MM.1S (cell line): ENCODE results near the gene OGFOD3.

Source experiments
- DNase-seq: peaks from one replicate; pipeline ENCODE4 v3.0.0-alpha.2; 2015
- H2AFZ ChIP-seq: fragments of 300-600 bp; sonication (generic); 2 replicates; pipeline ENCODE4 v1.6.0; 2016; ENCODE audit warnings: antibody characterized with exemption, low read length
- H3F3A ChIP-seq: fragments of 300-600 bp; sonication (generic); 2 replicates; pipeline ENCODE4 v1.6.1; 2016; ENCODE audit warnings: mild to moderate bottlenecking, antibody characterized with exemption, low read length, moderate library complexity, mixed read lengths; ENCODE audit not compliant: insufficient read depth
- H3K27ac ChIP-seq: fragments of 300-600 bp; sonication (generic); 2 replicates; pipeline ENCODE4 v1.5.1; 2016; ENCODE audit warnings: mild to moderate bottlenecking, low read length
- H3K27me3 ChIP-seq: fragments of 300-600 bp; sonication (generic); replicated peaks from 2 replicates; pipeline ENCODE4 v1.6.0; 2016; ENCODE audit warnings: low read length; ENCODE audit not compliant: insufficient read depth
- H3K36me3 ChIP-seq: fragments of 300-600 bp; sonication (generic); replicated peaks from 2 replicates; pipeline ENCODE4 v1.6.1; 2016; ENCODE audit warnings: mild to moderate bottlenecking, low read length, mixed read lengths; ENCODE audit not compliant: insufficient read depth
- H3K4me1 ChIP-seq: fragments of 300-600 bp; sonication (generic); 2 replicates; pipeline ENCODE4 v1.6.1; 2016; ENCODE audit warnings: low read length, mixed read lengths
- H3K4me2 ChIP-seq: fragments of 300-600 bp; sonication (generic); 2 replicates; pipeline ENCODE4 v1.6.0; 2016; ENCODE audit warnings: low read depth, low read length
- H3K4me3 ChIP-seq: fragments of 300-600 bp; sonication (generic); 2 replicates; pipeline ENCODE4 v1.5.1; 2016; ENCODE audit warnings: low read length, mixed read lengths
- H3K79me2 ChIP-seq: fragments of 300-600 bp; sonication (generic); 2 replicates; pipeline ENCODE4 v1.6.1; 2016; ENCODE audit warnings: mixed run types, low read length, mixed read lengths
- H3K9ac ChIP-seq: fragments of 300-600 bp; sonication (generic); 2 replicates; pipeline ENCODE4 v1.6.1; 2016; ENCODE audit warnings: low read length, mixed read lengths
- H3K9me2 ChIP-seq: fragments of 300-600 bp; sonication (generic); replicated peaks from 2 replicates; pipeline ENCODE4 v1.6.1; 2016; ENCODE audit warnings: mild to moderate bottlenecking, low read length, mixed read lengths; ENCODE audit not compliant: insufficient read depth
- H3K9me3 ChIP-seq: fragments of 300-600 bp; sonication (generic); replicated peaks from 2 replicates; pipeline ENCODE4 v1.6.1; 2016; ENCODE audit warnings: mild to moderate bottlenecking, low read length, mixed read lengths; ENCODE audit not compliant: insufficient read depth
- H4K20me1 ChIP-seq: fragments of 300-600 bp; sonication (generic); 2 replicates; pipeline ENCODE4 v1.6.1; 2016; ENCODE audit warnings: mild to moderate bottlenecking, low read length, moderate library complexity, mixed read lengths; ENCODE audit not compliant: insufficient read depth
- EZH2 ChIP-seq: fragments of 300-600 bp; sonication (generic); optimal IDR thresholded peaks from 2 replicates; pipeline ENCODE3; 2017; ENCODE audit warnings: low read depth, mild to moderate bottlenecking, antibody characterized with exemption, low read length, mixed read lengths
- EZH2phosphoT487 ChIP-seq: fragments of 300-600 bp; sonication (generic); IDR thresholded peaks from 2 replicates; pipeline ENCODE4 v1.6.1; 2018; ENCODE audit warnings: antibody characterized with exemption, low read length
- TF ChIP-seq, protein P1 (sequence below): fragments of 300-600 bp; sonication (generic); IDR thresholded peaks from 2 replicates; pipeline ENCODE4 v1.5.1; 2016; ENCODE audit warnings: antibody characterized with exemption, low read length, mixed read lengths

Gene OGFOD3

DNA sequence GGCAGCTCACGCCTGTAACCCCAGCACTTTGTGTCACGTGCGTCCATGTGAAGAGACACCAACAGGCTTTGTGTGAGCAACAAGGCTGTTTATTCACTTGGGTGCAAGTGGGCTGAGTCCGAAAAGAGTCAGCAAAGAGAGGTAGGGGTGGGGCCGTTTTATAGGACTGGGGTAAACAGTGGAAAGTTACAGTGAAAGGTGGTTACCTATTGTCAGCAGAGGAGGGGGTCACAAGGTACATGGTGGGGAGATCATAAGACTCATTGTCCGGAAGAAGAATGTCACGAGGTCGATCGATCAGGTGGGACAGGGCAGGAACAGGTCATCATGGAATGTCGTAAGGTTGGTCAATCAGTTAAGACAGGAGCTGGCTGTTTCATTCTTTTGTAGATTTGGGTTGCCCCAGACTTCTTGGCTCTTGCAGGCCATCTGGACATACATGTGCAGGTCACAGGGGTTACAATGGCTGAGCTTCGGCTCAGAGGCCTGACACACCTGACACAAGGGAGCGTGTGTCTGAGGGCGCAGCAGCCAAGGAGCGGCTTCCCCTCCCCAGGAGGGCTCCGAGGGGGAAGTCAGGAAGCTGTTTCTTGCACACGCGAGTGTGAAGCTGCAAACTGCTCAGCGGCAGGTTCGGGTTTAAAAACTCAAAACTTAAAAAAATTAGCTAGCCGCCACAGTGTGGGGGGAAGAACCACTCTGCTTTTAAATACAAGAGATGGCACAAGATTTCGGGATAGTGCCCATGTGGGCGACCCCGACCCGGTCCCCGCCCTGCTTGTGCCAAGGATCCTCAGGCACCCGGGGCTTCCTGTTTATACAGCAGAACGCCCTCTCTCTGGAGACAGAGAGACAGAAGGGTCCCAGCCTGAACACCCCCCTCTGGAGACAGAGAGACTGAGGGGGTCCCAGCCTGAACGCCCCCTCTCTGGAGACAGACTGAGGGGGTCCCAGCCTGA is 71.8 kb downstream of the OGFOD3 start:
- no peaks in the 10 kb centered on the region for H3K27me3 ChIP-seq
- no peak overlapping the region for H3K4me3 ChIP-seq
- peaks cover 17% of the 10 kb centered on the region for H3K4me1 ChIP-seq
- peaks cover 22% of the 10 kb centered on the region for H3F3A ChIP-seq
- no peak overlapping the region for H3K4me2 ChIP-seq
- no peak for DNase-seq
- H2AFZ ChIP-seq, result no peak overlapping the region
- H3K9ac ChIP-seq, result no peak overlapping the region
- no peaks in the 10 kb centered on the region for H3K9me3 ChIP-seq
- no peaks in the 10 kb centered on the region for H3K9me2 ChIP-seq
- TF ChIP-seq, protein P1, sequence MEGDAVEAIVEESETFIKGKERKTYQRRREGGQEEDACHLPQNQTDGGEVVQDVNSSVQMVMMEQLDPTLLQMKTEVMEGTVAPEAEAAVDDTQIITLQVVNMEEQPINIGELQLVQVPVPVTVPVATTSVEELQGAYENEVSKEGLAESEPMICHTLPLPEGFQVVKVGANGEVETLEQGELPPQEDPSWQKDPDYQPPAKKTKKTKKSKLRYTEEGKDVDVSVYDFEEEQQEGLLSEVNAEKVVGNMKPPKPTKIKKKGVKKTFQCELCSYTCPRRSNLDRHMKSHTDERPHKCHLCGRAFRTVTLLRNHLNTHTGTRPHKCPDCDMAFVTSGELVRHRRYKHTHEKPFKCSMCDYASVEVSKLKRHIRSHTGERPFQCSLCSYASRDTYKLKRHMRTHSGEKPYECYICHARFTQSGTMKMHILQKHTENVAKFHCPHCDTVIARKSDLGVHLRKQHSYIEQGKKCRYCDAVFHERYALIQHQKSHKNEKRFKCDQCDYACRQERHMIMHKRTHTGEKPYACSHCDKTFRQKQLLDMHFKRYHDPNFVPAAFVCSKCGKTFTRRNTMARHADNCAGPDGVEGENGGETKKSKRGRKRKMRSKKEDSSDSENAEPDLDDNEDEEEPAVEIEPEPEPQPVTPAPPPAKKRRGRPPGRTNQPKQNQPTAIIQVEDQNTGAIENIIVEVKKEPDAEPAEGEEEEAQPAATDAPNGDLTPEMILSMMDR, result no peak
- no peaks in the 10 kb centered on the region for H3K36me3 ChIP-seq
- H4K20me1 ChIP-seq, result no peaks in the 10 kb centered on the region
- no peaks in the 10 kb centered on the region for H3K79me2 ChIP-seq
- no peak overlapping the region for H3K27ac ChIP-seq

DNA sequence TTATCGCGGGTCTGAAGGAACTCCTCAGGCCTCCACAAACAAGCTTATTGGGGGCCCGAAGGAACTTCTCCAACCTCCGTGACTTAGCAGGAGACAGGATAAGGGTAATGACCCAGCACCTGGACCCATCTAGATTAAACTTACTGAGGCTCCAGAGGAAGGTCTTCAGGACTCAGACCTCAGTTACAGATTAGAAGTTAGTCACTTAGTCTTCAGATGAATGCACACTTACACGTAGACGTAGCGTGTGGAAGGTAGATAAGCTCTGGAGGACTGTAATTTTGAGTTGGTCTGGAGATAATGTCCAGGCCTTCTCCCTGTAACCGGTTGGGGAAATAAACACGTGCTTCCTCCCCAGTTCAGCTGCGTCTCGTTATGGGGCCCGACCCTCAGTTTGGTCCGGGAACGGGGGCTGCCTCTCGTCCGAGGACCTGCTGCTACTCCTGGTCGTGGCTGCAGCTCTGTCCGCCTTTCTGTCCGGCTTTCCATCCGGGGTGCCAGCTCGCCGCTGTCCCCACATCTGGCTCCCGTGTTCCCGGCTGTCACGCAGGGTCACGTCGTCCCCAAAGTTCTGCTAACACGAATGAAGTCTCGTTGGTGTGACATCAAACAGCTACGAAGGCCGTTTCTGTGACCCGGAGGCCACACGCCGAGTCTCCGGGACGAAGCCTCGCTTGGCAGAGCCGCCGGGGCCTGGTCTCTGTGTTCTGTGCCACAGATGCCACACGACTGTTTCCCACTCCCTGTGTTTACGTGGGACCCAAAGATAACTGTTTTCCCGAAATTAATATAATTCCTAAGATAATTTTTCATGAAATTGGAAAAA is 73.0 kb downstream of the OGFOD3 start:
- Histone ChIP-seq H3K4me1 (peaks cover 7% of the 10 kb centered on the region), H4K20me1 (no peaks in the 10 kb centered on the region), H3K9ac (no peak overlapping the region), H3K27ac (no peak overlapping the region), H3K27me3 (no peaks in the 10 kb centered on the region), H3K4me2 (no peak overlapping the region), H2AFZ (no peak overlapping the region), H3K9me3 (no peaks in the 10 kb centered on the region), H3K36me3 (no peaks in the 10 kb centered on the region), H3K9me2 (no peaks in the 10 kb centered on the region), H3K4me3 (no peak overlapping the region), H3K79me2 (no peaks in the 10 kb centered on the region), H3F3A (peaks cover 10% of the 10 kb centered on the region)
- TF ChIP-seq EZH2phosphoT487, result no peak
- TF ChIP-seq EZH2, result no peak
- TF ChIP-seq, protein P1, result no peak
- no peak for DNase-seq

DNA sequence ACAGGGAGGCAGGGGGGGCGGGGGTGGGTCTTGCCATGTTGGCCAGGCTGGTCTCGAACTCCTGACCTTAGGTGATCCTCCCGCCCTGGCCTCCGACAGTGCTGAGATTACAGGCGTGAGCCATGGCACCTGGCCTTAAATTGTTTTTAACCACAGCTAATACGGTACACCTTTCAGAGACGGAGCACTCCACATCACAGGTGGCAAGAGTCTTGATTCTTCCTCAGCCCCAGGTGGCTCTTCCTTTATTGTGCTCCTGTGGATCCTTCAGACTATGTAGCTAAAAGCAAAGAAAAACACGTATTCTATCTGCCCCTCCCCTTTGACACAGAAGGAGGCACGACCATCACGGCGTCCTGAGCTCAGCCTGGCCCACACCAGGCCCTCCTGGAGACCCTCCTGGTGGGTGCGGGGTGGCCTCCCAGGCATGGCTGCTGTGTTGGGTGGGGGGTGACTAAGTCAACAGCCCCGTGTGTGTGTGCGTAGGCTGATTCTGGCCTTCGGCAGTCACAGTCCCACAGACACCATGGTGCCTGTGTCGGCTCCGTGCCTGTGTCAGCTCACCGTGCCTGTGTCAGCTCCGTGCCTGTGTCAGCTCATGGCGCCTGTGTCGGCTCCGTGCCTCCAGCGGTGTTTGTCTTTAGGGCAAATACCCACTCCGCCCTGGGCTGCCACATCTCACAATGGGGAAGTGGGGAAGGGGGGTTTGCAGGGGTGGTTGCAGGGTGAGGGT is 74.0 kb downstream of the OGFOD3 start:
- no peaks in the 10 kb centered on the region for H4K20me1 ChIP-seq
- H2AFZ ChIP-seq, result no peak overlapping the region
- no peak overlapping the region for H3K27ac ChIP-seq
- H3K4me1 ChIP-seq, result no peaks in the 10 kb centered on the region
- H3K9me3 ChIP-seq, result no peaks in the 10 kb centered on the region
- H3K9me2 ChIP-seq, result no peaks in the 10 kb centered on the region
- no peaks in the 10 kb centered on the region for H3K36me3 ChIP-seq
- 0 out of 2 replicates have a peak, but pooled peaks cover 4% of the 10 kb centered on the region for H3F3A ChIP-seq
- TF ChIP-seq EZH2phosphoT487 (no peak), EZH2 (no peak)
- TF ChIP-seq, protein P1, result no peak
- H3K27me3 ChIP-seq, result no peaks in the 10 kb centered on the region
- H3K4me2 ChIP-seq, result no peak overlapping the region
- no peaks in the 10 kb centered on the region for H3K79me2 ChIP-seq
- DNase-seq, result no peak
- H3K9ac ChIP-seq, result no peak overlapping the region
- no peak overlapping the region for H3K4me3 ChIP-seq
